GM12873 (cell line): ENCODE data around the gene METTL1.

Experiments used
- CTCF ChIP-seq: IDR thresholded peaks from 2 replicates; pipeline ENCODE4 v1.5.1; 2012; ENCODE audit warnings: low read depth, mild to moderate bottlenecking, moderate library complexity, low read length, control low read depth; ENCODE audit not compliant: insufficient read depth; ENCODE audit errors: missing control alignments

Gene METTL1

DNA sequence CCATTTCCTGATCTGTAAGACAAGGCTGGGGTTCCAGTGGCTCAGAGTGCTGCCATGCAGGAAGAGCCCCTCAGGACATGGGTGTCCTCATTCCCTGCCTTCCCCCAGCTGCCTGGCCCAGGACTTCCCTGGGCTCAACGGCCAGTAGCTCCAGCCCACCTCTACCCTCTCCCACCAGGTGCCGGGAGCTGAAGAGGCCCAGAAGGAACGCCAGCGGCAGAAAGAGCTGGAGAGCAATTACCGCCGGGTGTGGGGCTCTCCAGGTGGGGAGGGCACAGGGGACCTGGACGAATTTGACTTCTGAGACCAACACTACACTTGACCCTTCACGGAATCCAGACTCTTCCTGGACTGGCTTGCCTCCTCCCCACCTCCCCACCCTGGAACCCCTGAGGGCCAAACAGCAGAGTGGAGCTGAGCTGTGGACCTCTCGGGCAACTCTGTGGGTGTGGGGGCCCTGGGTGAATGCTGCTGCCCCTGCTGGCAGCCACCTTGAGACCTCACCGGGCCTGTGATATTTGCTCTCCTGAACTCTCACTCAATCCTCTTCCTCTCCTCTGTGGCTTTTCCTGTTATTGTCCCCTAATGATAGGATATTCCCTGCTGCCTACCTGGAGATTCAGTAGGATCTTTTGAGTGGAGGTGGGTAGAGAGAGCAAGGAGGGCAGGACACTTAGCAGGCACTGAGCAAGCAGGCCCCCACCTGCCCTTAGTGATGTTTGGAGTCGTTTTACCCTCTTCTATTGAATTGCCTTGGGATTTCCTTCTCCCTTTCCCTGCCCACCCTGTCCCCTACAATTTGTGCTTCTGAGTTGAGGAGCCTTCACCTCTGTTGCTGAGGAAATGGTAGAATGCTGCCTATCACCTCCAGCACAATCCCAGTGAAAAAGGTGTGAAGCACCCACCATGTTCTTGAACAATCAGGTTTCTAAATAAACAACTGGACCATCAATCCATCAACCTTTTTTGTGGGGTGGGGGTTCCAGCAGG, 51.0 kb downstream of the METTL1 start:
- TF ChIP-seq CTCF, result no peak

DNA sequence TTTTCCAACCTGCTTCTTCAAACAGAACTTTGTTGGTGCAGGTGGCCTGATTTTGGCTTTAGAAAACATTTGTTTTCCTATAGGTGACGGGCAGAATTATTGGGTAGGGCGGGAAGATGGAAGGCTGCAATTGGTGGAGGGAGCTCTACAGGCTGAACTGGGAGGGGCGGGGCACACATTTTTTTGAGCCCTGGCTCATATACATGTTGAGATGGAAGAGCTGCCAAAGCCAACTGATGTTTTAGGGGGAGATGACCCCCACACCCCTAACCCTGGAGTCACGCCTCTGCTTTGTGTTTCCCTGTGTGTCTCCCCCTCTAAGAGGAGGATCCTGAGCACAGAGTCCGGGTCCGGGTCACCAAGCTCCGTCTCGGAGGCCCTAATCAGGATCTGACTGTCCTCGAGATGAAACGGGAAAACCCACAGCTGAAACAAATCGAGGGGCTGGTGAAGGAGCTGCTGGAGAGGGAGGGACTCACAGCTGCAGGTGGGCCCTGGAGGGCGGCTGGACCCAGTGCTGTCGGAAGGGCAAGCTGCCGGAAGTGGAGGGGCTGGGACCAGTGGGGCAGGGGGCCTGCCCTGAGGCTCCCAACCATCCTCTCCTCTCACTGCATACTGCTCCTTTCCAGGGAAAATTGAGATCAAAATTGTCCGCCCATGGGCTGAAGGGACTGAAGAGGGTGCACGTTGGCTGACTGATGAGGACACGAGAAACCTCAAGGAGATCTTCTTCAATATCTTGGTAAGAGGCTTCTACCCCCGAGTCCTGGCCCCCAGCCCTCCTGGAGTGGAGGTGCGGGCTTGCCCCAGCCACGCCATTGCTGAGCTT, 51.9 kb downstream of the METTL1 start:
- TF ChIP-seq CTCF, result no peak

DNA sequence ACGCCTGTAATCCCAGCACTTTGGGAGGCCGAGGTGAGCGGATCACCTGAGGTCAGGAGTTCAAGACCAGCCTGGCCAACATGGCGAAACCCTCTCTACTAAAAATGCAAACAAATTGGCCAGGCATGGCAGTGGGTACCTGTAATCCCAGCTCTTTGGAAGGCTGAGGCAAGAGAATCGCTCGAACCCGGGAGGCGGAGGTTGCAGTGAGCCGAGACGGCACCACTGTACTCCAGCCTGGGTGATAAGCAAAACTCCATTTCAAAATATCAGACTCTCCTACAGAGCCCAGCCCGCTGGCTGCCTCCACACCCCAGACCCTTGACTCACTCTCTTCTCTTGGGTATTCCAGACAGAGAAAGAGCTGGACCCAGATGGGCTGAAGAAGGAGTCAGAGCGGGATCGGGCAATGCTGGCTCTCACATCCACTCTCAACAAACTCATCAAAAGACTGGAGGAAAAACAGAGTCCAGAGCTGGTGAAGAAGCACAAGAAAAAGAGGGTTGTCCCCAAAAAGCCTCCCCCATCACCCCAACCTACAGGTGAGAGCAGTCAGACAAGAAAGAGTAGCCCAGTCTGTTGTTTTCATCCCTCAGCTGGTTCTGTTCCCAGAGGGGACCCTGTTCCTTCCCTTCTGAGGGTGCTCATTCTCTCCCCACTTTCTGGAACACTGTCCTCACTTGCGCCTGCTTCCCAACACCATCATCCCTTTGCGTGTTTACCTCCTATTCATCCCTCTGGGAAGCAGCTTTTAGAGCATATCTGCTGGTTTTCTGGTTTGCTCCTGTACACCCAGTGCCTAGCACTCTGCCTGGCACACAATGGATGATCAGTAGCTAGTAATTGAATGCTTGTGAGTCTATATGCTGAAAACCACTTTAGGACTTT, 53.0 kb downstream of the METTL1 start:
- TF ChIP-seq CTCF, result no peak
